ENCODE data around the gene TIMP4. TPM values are rescaled to one million over a fixed set of nuclear protein-coding genes. Genes with fewer than 3 reads are reported as not detected.

The TIMP4 gene
- total RNA-seq, 1 donor from 2014 or later: 6.9 TPM

DNA sequence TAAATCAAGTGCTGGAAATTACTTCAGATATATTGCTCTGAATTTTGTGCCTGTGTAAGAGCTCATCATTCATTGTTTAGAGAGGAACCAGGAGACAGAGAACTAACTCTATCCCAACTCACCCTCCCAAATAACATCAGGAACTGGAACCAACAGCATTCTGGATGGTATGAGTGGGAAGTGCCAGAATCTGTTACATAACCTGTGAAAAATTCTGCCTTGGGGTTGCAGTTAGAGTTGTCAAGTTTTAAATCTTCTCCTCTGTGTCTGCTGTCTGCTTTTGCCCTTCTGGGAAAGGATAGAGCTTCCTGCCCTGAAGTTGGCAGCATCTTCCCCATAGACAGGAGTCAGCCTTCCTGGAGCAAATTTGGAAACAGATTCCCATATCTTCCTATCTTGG, 41.2 kb downstream of the TIMP4 start:
- Histone ChIP-seq H3K4me1 (no peaks in the 10 kb centered on the region), H3K36me3 (no peaks in the 10 kb centered on the region), H3K9me3 (no peaks in the 10 kb centered on the region), H3K4me3 (no peak overlapping the region), H3K27me3 (no peaks in the 10 kb centered on the region), H3K27ac (no peak overlapping the region)
- ATAC-seq (no peak), DNase-seq (no peak)
- intact Hi-C loops (cut with DNase I): no loop called here
- TF ChIP-seq, protein P1, sequence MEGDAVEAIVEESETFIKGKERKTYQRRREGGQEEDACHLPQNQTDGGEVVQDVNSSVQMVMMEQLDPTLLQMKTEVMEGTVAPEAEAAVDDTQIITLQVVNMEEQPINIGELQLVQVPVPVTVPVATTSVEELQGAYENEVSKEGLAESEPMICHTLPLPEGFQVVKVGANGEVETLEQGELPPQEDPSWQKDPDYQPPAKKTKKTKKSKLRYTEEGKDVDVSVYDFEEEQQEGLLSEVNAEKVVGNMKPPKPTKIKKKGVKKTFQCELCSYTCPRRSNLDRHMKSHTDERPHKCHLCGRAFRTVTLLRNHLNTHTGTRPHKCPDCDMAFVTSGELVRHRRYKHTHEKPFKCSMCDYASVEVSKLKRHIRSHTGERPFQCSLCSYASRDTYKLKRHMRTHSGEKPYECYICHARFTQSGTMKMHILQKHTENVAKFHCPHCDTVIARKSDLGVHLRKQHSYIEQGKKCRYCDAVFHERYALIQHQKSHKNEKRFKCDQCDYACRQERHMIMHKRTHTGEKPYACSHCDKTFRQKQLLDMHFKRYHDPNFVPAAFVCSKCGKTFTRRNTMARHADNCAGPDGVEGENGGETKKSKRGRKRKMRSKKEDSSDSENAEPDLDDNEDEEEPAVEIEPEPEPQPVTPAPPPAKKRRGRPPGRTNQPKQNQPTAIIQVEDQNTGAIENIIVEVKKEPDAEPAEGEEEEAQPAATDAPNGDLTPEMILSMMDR (IDR thresholded peaks at IDR 0.05): no peak

DNA sequence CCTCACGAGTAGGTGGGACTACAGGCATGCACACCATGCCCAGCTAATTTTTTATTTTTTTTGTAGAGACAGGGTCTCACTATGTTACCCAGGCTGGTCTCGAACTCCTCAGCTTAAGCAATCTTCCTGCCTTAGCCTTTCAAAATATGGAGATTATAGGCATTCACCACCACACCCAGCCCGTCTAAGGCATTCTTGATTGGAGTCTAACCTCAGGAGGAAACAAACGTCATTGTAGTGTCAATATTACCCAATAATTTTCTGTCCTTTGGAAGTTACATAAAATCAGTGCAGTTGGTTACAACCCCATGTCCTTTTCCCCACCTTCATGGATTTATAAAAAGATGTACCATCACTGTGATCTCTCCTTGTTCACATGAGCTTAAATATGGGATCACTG, 41.8 kb downstream of the TIMP4 start:
- H3K9me3 ChIP-seq: no peaks in the 10 kb centered on the region
- H3K4me3 ChIP-seq: no peak overlapping the region
- H3K27me3 ChIP-seq: no peaks in the 10 kb centered on the region
- H3K27ac ChIP-seq: no peak overlapping the region
- intact Hi-C loops (cut with DNase I): no loop called here
- no peaks in the 10 kb centered on the region for H3K36me3 ChIP-seq
- no peak for DNase-seq
- TF ChIP-seq, protein P1 (IDR thresholded peaks at IDR 0.05): no peak
- ATAC-seq: no peak
- no peaks in the 10 kb centered on the region for H3K4me1 ChIP-seq

DNA sequence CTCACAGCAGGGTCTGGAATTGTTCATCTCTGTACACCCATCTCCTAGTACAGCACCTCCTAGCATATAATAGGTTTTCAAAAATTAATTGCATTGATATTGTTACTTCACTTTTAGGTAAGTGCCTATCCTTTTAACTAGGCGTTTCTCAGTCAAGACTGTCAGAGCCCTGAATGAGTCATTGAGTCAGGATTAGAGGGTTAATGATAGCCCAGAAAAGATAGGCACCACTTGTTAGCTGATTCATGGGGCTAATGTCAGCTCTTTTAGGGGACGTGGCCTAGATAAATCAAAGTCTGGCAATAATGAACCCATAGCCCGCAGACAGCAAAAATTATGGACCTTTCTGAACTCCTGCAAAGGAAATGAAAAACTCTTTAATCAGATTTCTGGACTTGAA, 42.9 kb downstream of the TIMP4 start:
- intact Hi-C loops (cut with DNase I): no loop called here
- H3K4me1 ChIP-seq: no peaks in the 10 kb centered on the region
- DNase-seq: no peak
- H3K4me3 ChIP-seq: no peak overlapping the region
- H3K36me3 ChIP-seq: no peaks in the 10 kb centered on the region
- TF ChIP-seq, protein P1 (IDR thresholded peaks at IDR 0.05): no peak
- no peak overlapping the region for H3K27ac ChIP-seq
- ATAC-seq: no peak
- H3K27me3 ChIP-seq: no peaks in the 10 kb centered on the region
- H3K9me3 ChIP-seq: no peaks in the 10 kb centered on the region

DNA sequence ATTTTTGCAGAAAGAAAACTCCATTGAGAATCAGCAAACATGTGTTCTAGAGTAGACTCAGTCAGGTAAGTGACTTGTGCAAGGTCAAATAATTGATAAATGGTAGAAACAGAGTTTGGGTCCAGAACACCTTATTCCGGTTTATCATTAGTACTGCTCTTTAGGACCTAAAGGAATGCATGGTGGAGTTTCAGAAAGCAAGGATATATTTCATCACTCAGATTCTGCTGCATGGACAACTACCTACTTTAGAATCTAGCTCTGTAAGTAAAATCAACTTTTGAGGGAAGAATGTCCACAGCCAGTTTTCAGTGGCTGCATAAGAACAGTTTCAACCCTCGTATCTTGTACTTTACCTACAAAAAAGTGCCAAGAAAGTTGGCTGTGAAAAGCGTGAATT, 43.6 kb downstream of the TIMP4 start:
- Histone ChIP-seq H3K36me3 (no peaks in the 10 kb centered on the region), H3K4me3 (no peak overlapping the region), H3K27me3 (no peaks in the 10 kb centered on the region), H3K27ac (no peak overlapping the region), H3K9me3 (no peaks in the 10 kb centered on the region), H3K4me1 (no peaks in the 10 kb centered on the region)
- DNase-seq: no peak
- TF ChIP-seq, protein P1 (IDR thresholded peaks at IDR 0.05): no peak
- ATAC-seq: no peak
- intact Hi-C loops (cut with DNase I): no loop called here

DNA sequence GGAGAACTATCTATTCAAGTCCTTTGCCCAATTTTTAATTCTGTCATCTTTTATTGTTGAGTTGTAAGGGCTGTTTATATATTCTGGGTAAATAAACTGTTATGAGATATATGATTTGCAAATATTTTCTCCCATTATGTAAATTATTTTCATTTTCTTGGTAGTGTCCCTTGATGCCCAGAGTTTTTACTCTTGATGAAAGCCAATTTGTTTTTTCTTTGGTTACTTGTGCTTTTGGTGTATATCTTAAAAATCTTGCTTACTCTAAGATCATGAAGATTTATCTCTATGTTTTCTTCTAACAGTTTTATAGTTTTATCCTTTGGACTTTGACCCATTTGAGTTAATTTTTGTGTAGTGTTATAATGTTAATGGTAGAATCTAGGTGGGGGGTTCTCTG, 44.5 kb downstream of the TIMP4 start:
- DNase-seq (no peak), ATAC-seq (no peak)
- H3K9me3 ChIP-seq: no peaks in the 10 kb centered on the region
- no peaks in the 10 kb centered on the region for H3K4me1 ChIP-seq
- no peaks in the 10 kb centered on the region for H3K27me3 ChIP-seq
- TF ChIP-seq, protein P1 (IDR thresholded peaks at IDR 0.05): no peak
- no peaks in the 10 kb centered on the region for H3K36me3 ChIP-seq
- no peak overlapping the region for H3K27ac ChIP-seq
- intact Hi-C loops (cut with DNase I): no loop called here
- H3K4me3 ChIP-seq: no peak overlapping the region

DNA sequence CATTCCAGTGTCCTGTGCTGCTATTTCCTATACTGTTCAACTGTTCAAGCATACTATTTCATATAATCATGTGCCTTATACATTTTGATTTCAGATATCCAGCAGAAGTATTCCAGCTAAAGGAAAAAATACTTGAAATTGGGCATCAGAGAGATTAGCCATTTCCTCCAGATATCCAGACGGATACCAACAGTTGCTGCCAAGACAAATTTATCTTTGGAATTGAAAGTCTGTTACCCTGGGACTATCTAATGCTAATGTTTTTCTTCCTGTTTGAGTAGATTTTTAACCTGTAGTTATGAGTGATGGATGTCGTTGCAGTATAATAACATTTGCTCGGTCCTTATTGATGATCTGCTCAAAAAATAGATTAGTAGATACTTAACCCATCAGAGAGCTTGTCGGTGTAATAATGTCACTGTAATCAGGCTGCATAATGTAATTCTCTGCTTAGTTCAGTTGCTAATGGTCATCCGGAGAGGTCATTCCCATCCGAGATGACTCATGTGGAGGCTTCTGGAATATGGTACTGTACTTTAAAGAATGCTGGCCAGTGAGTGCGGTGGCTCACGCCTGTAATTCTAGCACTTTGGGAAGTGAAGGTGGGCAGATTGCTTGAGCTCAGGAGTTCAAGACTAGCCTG, 51.5 kb downstream of the TIMP4 start:
- Histone ChIP-seq H3K36me3 (no peaks in the 10 kb centered on the region), H3K27ac (no peak overlapping the region), H3K4me3 (no peak overlapping the region), H3K4me1 (no peaks in the 10 kb centered on the region), H3K27me3 (no peaks in the 10 kb centered on the region), H3K9me3 (no peaks in the 10 kb centered on the region)
- intact Hi-C loops (cut with DNase I): no loop called here
- TF ChIP-seq, protein P1 (IDR thresholded peaks at IDR 0.05): no peak
- no peak for ATAC-seq
- no peak for DNase-seq
